Activated CD8-positive, alpha-beta memory T cell treated with anti-CD3 and anti-CD28 coated beads for 1 hour (primary cell): ENCODE results near the gene CD200R1L.

Experiments
- DNase-seq, 2 donors: peaks; one replicate each; pipeline ENCODE4 v3.0.0-alpha.2; 2020; ENCODE audit warnings: low read depth in 1 of 2; ENCODE audit errors: extremely low read depth in 1 of 2

Gene CD200R1L

GRCh38 chr3:112793326-112794081 is 53.2 kb downstream of the CD200R1L start:
- no peak for DNase-seq

GRCh38 chr3:112791736-112792135 is 54.9 kb downstream of the CD200R1L start:
- no peak for DNase-seq

- DNase-seq, result no peak
Observed at GRCh38 chr3:112789787-112790186, 56.9 kb downstream of the CD200R1L start.

GRCh38 chr3:112786881-112787579 is 59.6 kb downstream of the CD200R1L start:
- no peak for DNase-seq

- DNase-seq, result no peak
Observed at GRCh38 chr3:112786002-112786590, 60.6 kb downstream of the CD200R1L start.

- DNase-seq, result no peak
Observed at GRCh38 chr3:112785321-112786001, 61.2 kb downstream of the CD200R1L start.

- no peak for DNase-seq
Observed at GRCh38 chr3:112782491-112782890, 64.2 kb downstream of the CD200R1L start.

GRCh38 chr3:112781599-112781998 is 65.1 kb downstream of the CD200R1L start:
- DNase-seq, result no peak

GRCh38 chr3:112779558-112780480 is 66.8 kb downstream of the CD200R1L start:
- no peak for DNase-seq

- no peak for DNase-seq
Observed at GRCh38 chr3:112779011-112779410, 67.7 kb downstream of the CD200R1L start.

- no peak for DNase-seq
Observed at GRCh38 chr3:112778353-112778948, 68.2 kb downstream of the CD200R1L start.

GRCh38 chr3:112777811-112778210 is 68.9 kb downstream of the CD200R1L start:
- DNase-seq, result no peak

- DNase-seq, result no peak
Observed at GRCh38 chr3:112776836-112777235, 69.8 kb downstream of the CD200R1L start.

GRCh38 chr3:112776000-112776399 is 70.7 kb downstream of the CD200R1L start:
- DNase-seq, result no peak

GRCh38 chr3:112775011-112775742 is 71.5 kb downstream of the CD200R1L start:
- DNase-seq, result no peak

- no peak for DNase-seq
Observed at GRCh38 chr3:112774293-112774926, 72.3 kb downstream of the CD200R1L start.

GRCh38 chr3:112773864-112774263 is 72.8 kb downstream of the CD200R1L start:
- no peak for DNase-seq

- DNase-seq, result no peak
Observed at GRCh38 chr3:112770951-112771350, 75.7 kb downstream of the CD200R1L start.
